RWPE1 (cell line): ENCODE measurements around the gene MCRIP1.

Source experiments
- CTCF ChIA-PET: fragments of 350-600 bp; sonication (Branson Sonifier 250); formaldehyde crosslinking; extraction: SDS; loops from one replicate; lab custom pipeline; 2021; lab: Yijun Ruan, JAX
- POLR2A ChIA-PET: fragments of 400-600 bp; formaldehyde crosslinking; extraction: SDS; loops from one replicate; lab custom pipeline; 2020; ENCODE audit warnings: antibody characterized with exemption; ENCODE audit not compliant: low non-redundant PET; lab: Yijun Ruan, JAX
- DNase-seq: peaks from one replicate; pipeline ENCODE4 v3.0.0; 2012; ENCODE audit warnings: low spot score
- H3K27ac ChIP-seq: fragments of 450-650 bp; 2 replicates; pipeline ENCODE4 v1.5.1; 2017
- TF ChIP-seq, protein P1 (sequence below): fragments of 450-650 bp; conservative IDR thresholded peaks from 2 replicates; pipeline ENCODE4 v1.5.1; 2017; ENCODE audit warnings: low read depth, mild to moderate bottlenecking

Gene MCRIP1

DNA sequence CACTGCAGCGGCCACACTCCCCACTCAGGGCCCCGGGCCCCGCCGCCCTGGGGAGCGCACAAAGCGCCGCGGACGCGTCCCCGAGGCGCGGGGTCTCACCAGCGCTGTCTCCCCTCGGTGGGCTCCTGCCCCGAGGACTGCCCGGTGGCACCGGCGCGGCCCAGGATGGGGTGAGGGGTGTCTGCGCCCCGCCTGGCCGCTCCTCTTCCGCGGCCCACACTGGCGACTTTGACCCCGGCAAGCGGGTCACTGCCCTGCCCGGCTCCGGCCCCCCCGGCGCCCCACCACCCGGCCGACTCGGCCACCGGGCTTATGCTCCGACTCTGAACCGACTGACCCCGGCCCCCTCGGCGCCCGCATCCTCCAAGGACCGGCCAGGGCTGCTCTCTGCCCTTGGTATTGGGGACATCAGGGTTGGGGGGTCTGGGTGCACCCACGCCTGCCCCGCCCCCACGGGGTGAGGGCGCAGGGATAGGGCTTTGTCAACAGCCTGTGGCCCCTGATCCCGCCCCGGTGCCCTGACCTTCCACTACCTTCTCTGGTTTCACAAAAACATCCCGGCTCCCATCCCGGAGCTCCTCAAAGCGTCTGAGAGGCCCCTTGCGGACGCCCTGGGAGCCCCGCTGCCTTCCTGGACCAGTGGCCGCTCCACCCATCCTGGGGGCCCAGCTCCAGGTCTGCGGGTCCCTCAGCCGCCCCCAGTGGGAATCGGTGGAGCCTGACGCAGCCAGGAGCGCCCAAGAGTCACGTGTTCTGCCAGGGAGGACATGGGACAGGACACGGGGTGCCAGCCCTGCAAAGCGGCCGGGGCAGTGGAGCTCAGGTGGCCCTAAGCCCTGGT is 28.3 kb downstream of the MCRIP1 start:
- DNase-seq = no peak
- POLR2A ChIA-PET = no interaction called here
- H3K27ac ChIP-seq = no peak overlapping the region
- TF ChIP-seq, protein P1, sequence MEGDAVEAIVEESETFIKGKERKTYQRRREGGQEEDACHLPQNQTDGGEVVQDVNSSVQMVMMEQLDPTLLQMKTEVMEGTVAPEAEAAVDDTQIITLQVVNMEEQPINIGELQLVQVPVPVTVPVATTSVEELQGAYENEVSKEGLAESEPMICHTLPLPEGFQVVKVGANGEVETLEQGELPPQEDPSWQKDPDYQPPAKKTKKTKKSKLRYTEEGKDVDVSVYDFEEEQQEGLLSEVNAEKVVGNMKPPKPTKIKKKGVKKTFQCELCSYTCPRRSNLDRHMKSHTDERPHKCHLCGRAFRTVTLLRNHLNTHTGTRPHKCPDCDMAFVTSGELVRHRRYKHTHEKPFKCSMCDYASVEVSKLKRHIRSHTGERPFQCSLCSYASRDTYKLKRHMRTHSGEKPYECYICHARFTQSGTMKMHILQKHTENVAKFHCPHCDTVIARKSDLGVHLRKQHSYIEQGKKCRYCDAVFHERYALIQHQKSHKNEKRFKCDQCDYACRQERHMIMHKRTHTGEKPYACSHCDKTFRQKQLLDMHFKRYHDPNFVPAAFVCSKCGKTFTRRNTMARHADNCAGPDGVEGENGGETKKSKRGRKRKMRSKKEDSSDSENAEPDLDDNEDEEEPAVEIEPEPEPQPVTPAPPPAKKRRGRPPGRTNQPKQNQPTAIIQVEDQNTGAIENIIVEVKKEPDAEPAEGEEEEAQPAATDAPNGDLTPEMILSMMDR = no peak
- CTCF ChIA-PET = no interaction called here

DNA sequence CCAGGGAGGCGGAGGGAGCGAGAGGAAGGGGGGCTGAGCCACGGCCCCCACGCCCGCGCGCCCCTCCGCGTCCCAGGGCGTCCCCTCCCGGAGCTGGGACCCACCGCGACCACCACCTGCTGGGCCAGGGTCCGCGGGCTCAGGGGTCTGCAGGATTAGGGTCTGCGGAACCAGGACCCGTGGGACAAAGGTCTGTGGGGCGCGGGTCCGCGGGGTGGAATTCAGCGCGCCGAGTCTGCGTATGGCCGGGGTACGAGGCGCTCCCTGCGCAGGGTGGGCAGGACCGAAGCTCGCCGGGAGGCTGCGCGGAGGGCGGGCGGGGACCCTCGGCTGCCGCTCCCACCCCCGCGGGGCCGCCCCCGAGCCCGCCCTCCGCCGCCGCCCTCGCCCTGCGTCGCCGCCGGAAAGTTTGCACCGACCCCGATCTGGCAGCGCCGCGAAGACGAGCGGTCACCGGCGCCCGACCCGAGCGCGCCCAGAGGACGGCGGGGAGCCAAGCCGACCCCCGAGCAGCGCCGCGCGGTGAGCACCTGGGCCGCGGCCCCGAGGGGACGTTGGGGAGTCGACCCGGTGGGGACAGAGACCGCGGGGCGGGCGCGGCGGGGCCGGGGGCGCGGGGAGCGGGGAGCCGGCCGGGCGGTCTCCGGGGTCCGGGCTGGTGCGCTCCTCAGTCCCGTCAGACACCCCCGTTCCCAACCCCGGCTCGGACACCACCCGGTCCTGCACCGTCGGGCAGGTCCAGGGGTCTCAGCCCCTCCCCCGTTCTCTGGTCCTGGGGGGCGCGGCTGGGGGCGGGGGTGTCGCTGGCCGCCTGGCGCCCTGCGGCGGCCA is 29.1 kb downstream of the MCRIP1 start, which contains the start of gene GCGR:
GCGR (plus strand) TSS at position 423 of the 831 bp plus-strand sequence. CDS start 4,869 bp downstream, outside the sequence.
- CTCF ChIA-PET = no interaction called here
- TF ChIP-seq, protein P1 = no peak
- no peak within 1 kb of the TSS for H3K27ac ChIP-seq
- POLR2A ChIA-PET = no interaction called here
- no peak for DNase-seq

DNA sequence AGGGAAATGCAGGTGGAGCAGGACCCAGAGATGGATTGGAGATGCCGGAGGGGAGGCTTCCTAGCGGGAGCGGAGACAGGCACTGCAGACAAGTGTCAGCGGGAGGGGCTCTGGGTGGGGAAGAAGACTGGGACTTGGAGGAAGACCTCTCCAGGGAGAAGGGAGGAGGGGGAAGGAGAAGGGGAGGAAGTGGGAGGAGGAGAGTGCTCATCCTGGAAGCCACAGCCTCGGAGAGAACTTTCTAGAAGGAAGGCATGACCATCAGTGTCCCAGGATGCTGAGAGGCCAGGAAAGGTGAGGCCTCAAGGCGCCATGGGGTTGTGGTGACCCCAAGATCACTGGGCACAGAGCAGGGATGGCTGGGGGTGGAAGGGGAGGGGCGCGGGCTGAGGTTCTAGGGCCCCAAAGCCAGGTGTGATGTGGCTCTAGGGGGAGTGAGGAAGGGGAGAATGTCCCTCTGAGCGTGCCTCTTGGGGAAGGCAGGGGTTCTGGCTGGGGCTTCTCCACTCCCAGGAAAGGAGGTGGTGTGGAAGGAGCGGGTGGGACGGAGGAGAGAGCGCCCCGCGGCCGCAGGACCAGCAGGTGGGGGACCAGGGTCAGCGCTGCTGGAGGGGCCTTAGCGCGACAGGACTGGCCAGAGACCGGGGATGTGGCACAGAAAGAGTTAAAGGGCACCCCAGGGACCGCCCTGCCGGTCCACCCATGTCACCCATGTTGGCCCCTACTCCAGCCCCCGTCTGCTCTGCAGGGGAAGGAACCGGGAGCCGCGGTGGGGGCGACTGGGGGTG is 30.0 kb downstream of the MCRIP1 start:
- no peak overlapping the region for H3K27ac ChIP-seq
- TF ChIP-seq, protein P1 = no peak
- CTCF ChIA-PET = no interaction called here
- POLR2A ChIA-PET = no interaction called here
- DNase-seq = no peak

DNA sequence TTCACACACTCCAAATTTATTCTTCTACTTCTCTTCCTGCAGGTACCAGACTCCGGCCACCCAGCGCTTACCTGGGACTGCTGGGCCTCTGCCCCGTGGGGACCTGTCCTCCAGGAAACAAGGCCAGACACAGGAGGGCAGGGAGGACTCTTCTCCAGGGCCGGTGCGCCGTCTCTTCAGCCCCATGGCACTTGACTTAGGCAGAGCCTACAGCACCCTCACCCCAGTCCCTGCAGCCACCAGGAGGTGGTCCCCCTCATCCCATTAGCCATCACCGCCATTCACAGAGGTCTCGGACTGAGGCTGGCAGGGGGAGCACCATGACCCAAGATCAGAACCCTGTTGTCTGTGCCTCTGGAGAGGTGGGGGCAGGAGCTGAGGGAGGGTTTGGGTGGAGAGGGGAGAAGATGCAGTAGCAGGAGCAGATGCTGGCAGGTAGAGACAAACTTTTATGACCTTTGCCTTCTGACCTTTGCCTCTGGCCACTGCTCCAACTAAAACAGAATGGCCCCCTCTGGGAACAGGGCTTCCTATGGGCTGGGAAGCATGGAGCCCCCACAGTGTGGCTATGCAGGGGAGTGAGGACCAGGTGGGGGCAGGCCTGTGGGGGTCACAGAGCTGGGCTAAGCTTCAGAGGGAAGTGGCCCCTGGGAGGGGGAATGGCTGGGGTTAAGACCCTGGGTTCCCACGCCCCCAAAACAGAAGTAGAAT is 30.9 kb downstream of the MCRIP1 start:
- DNase-seq = no peak
- no peak overlapping the region for H3K27ac ChIP-seq
- TF ChIP-seq, protein P1 = no peak
- POLR2A ChIA-PET = no interaction called here
- CTCF ChIA-PET = no interaction called here

DNA sequence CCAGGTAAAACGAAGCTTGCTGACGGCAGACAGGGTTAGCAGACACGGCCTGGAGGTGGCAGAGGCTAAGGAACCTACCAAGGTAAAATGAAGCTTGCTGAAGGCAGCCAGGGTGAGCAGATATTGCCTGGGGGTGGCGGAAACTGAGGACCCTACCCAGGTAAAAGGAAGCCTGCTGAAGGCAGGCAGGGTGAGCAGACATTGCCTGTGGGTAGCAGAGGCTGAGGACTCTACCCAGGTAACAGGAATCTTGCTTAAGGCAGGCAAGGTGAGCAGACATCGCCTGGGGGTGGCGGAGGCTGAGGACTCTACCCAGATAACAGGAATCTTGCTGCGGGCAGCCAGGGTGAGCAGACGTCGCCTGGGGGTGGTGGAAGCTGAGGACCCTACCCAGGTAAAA is 31.8 kb downstream of the MCRIP1 start:
- POLR2A ChIA-PET = no interaction called here

More for the DNA sequence above, 31.8 kb downstream of the MCRIP1 start:
- no peak overlapping the region for H3K27ac ChIP-seq
- CTCF ChIA-PET = interaction anchor here (0.6 kb wide), 1 partner anchor 24 kb away, joined by 6 read pairs; no protein-coding TSS in a partner anchor
- TF ChIP-seq, protein P1 = no peak
- no peak for DNase-seq
